OCI-LY1 (cell line): ENCODE data around the gene TSR3.
"Not testable (repeated sequence)": the region's sequence is repeated elsewhere in the genome, so short reads cannot be mapped to it uniquely, and the experiment has no call there.

Experiments
- CTCF ChIP-seq: fragments of 200-600 bp; sonication (generic), shearing (Covaris generic); IDR thresholded peaks from 2 replicates; pipeline ENCODE4 v1.5.1; 2017; ENCODE audit warnings: mild to moderate bottlenecking, antibody characterized with exemption, low read length, moderate library complexity, mixed read lengths
- EZH2 ChIP-seq: fragments of 200-600 bp; sonication (generic), shearing (Covaris generic); IDR thresholded peaks from 2 replicates; pipeline ENCODE4 v1.8.0; 2017; ENCODE audit warnings: borderline replicate concordance, mixed run types, mild to moderate bottlenecking, antibody characterized with exemption, low read length, moderate library complexity, mixed read lengths

GRCh38 chr16:1328136-1328535 lies 23.5 kb downstream of the TSR3 start:
- not testable (repeated sequence) for TF ChIP-seq CTCF, EZH2
